ENCODE data around the gene SLC39A1.

The SLC39A1 gene

GRCh38 chr1:153973525-153973924, 10.2 kb upstream of the SLC39A1 start:
- in situ Hi-C loops (cut with MboI; ENCODE audit: low sequenced_read_pairs, unreplicated experiment): no loop called here
- no peak for DNase-seq (ENCODE audit: low spot score)

GRCh38 chr1:153973071-153973470, 9.7 kb upstream of the SLC39A1 start:
- TF ChIP-seq CTCF (IDR thresholded peaks at IDR 0.05; ENCODE audit: borderline replicate concordance, control extremely low read depth, extremely low read depth, insufficient read depth, missing control alignments): no peak
- in situ Hi-C loops (cut with MboI; ENCODE audit: low sequenced_read_pairs, unreplicated experiment): no loop called here
- no peak for DNase-seq (ENCODE audit: low spot score)

More at GRCh38 chr1:153973525-153973924, 10.2 kb upstream of the SLC39A1 start:
- TF ChIP-seq CTCF (IDR thresholded peaks at IDR 0.05; ENCODE audit: borderline replicate concordance, control extremely low read depth, extremely low read depth, insufficient read depth, missing control alignments): no peak

- DNase-seq (ENCODE audit: low spot score): no peak
- in situ Hi-C loops (cut with MboI; ENCODE audit: low sequenced_read_pairs, unreplicated experiment): no loop called here
- no peak for TF ChIP-seq CTCF (IDR thresholded peaks at IDR 0.05; ENCODE audit: borderline replicate concordance, control extremely low read depth, extremely low read depth, insufficient read depth, missing control alignments)
These were observed 7.0 kb upstream of the SLC39A1 start for GRCh38 chr1:153970346-153970745.

GRCh38 chr1:153968972-153969371, 5.6 kb upstream of the SLC39A1 start:
- DNase-seq (ENCODE audit: low spot score): no peak
- no peak for TF ChIP-seq CTCF (IDR thresholded peaks at IDR 0.05; ENCODE audit: borderline replicate concordance, control extremely low read depth, extremely low read depth, insufficient read depth, missing control alignments)
- in situ Hi-C loops (cut with MboI; ENCODE audit: low sequenced_read_pairs, unreplicated experiment): no loop called here

GRCh38 chr1:153968408-153968807, 5.1 kb upstream of the SLC39A1 start:
- DNase-seq (ENCODE audit: low spot score): no peak
- TF ChIP-seq CTCF (IDR thresholded peaks at IDR 0.05; ENCODE audit: borderline replicate concordance, control extremely low read depth, extremely low read depth, insufficient read depth, missing control alignments): no peak
- in situ Hi-C loops (cut with MboI; ENCODE audit: low sequenced_read_pairs, unreplicated experiment): no loop called here

- no peak for TF ChIP-seq CTCF (IDR thresholded peaks at IDR 0.05; ENCODE audit: borderline replicate concordance, control extremely low read depth, extremely low read depth, insufficient read depth, missing control alignments)
- in situ Hi-C loops (cut with MboI; ENCODE audit: low sequenced_read_pairs, unreplicated experiment): no loop called here
- no peak for DNase-seq (ENCODE audit: low spot score)
These were observed 4.6 kb upstream of the SLC39A1 start for GRCh38 chr1:153968000-153968363.
